DND-41 (cell line): Measurements from ENCODE around the gene GDNF.

Source experiments
- ATAC-seq: fragments of 200-7000 bp; cut with Tn5 transposase; 3 replicates; pipeline ENCODE4 v1.9.1; 2021; ENCODE audit warnings: low read depth; ENCODE audit not compliant: insufficient read depth
- DNase-seq: peaks from one replicate; pipeline ENCODE4 v3.0.0-alpha.2; 2020
- H2AFZ ChIP-seq: 2 replicates; pipeline ENCODE4 v1.6.0; 2012; ENCODE audit warnings: low read depth, low read length
- H3K27ac ChIP-seq: 2 replicates; pipeline ENCODE4 v1.5.1; 2012; ENCODE audit warnings: low read length, inconsistent platforms
- H3K27me3 ChIP-seq: fragments of 200-600 bp; sonication (generic); 2 replicates; pipeline ENCODE4 v1.6.0; 2012; ENCODE audit warnings: low read length, mild to moderate bottlenecking, inconsistent platforms; ENCODE audit not compliant: insufficient read depth, poor library complexity
- H3K36me3 ChIP-seq: 2 replicates; pipeline ENCODE4 v1.5.1; 2012; ENCODE audit warnings: low read length, inconsistent platforms; ENCODE audit not compliant: insufficient read depth
- H3K4me1 ChIP-seq: 2 replicates; pipeline ENCODE4 v1.5.1; 2012; ENCODE audit warnings: mild to moderate bottlenecking, low read length; ENCODE audit not compliant: insufficient read depth
- H3K4me2 ChIP-seq: 2 replicates; pipeline ENCODE4 v1.6.0; 2012; ENCODE audit warnings: mild to moderate bottlenecking, moderate library complexity, low read length, inconsistent platforms; ENCODE audit not compliant: insufficient read depth
- H3K4me3 ChIP-seq, 2 experiments: fragments of 200-600 bp in 1 of 2; shearing (Covaris generic) in 1 of 2; 2 replicates each; pipeline ENCODE4 v1.5.1; 2012 to 2016; ENCODE audit warnings: inconsistent platforms in 2 of 2, low read length in 2 of 2, mild to moderate bottlenecking in 2 of 2, low read depth in 1 of 2, moderate library complexity in 1 of 2
- H3K79me2 ChIP-seq: 2 replicates; pipeline ENCODE4 v1.6.0; 2012; ENCODE audit warnings: low read length, inconsistent platforms; ENCODE audit not compliant: insufficient read depth
- H3K9ac ChIP-seq: 2 replicates; pipeline ENCODE4 v1.6.0; 2012; ENCODE audit warnings: low read depth, mild to moderate bottlenecking, inconsistent platforms, low read length, moderate library complexity
- H3K9me3 ChIP-seq: 2 replicates; pipeline ENCODE4 v1.5.1; 2012; ENCODE audit warnings: low read length, moderate library complexity, mild to moderate bottlenecking, inconsistent platforms; ENCODE audit not compliant: insufficient read depth, severe bottlenecking
- H4K20me1 ChIP-seq: 2 replicates; pipeline ENCODE4 v1.6.0; 2012; ENCODE audit warnings: low read length; ENCODE audit not compliant: insufficient read depth
- CTCF ChIP-seq: IDR thresholded peaks from 2 replicates; pipeline ENCODE4 v1.5.1; 2012; ENCODE audit warnings: borderline replicate concordance, low read length, moderate library complexity, mild to moderate bottlenecking; ENCODE audit not compliant: poor library complexity, severe bottlenecking; ENCODE audit errors: extremely low read depth
- EZH2 ChIP-seq: IDR thresholded peaks from 3 replicates; pipeline ENCODE4 v1.6.1; 2012; ENCODE audit warnings: borderline replicate concordance, low read depth, mild to moderate bottlenecking, moderate library complexity, low read length, inconsistent platforms; ENCODE audit not compliant: severe bottlenecking

Gene GDNF

GRCh38 chr5:37769840-37770239 is 70.0 kb downstream of the GDNF start:
- Histone ChIP-seq H3K9ac (no peak overlapping the region), H3K9me3 (no peaks in the 10 kb centered on the region), H3K36me3 (no peaks in the 10 kb centered on the region), H3K27ac (no peak overlapping the region), H3K79me2 (no peaks in the 10 kb centered on the region), H3K4me1 (no peaks in the 10 kb centered on the region), H3K27me3 (no peaks in the 10 kb centered on the region), H2AFZ (no peak overlapping the region), H3K4me3 (no peak overlapping the region), H3K4me2 (no peak overlapping the region), H4K20me1 (no peaks in the 10 kb centered on the region)
- ATAC-seq: no peak
- no peak for TF ChIP-seq CTCF
- TF ChIP-seq EZH2: no peak
- no peak for DNase-seq

- Histone ChIP-seq H3K27me3 (no peaks in the 10 kb centered on the region), H4K20me1 (no peaks in the 10 kb centered on the region), H3K9me3 (no peaks in the 10 kb centered on the region), H3K4me2 (no peak overlapping the region), H3K9ac (no peak overlapping the region), H3K4me1 (no peaks in the 10 kb centered on the region), H3K36me3 (no peaks in the 10 kb centered on the region), H3K4me3 (no peak overlapping the region), H3K79me2 (no peaks in the 10 kb centered on the region), H3K27ac (no peak overlapping the region), H2AFZ (no peak overlapping the region)
- no peak for ATAC-seq
- DNase-seq: no peak
- TF ChIP-seq CTCF (no peak), EZH2 (no peak)
Measured at GRCh38 chr5:37769108-37769507, 70.7 kb downstream of the GDNF start.

- H4K20me1 ChIP-seq: no peaks in the 10 kb centered on the region
- no peaks in the 10 kb centered on the region for H3K79me2 ChIP-seq
- ATAC-seq (no peak), DNase-seq (no peak)
- H3K27ac ChIP-seq: no peak overlapping the region
- no peaks in the 10 kb centered on the region for H3K4me1 ChIP-seq
- H3K9me3 ChIP-seq: no peaks in the 10 kb centered on the region
- no peaks in the 10 kb centered on the region for H3K27me3 ChIP-seq
- H3K9ac ChIP-seq: no peak overlapping the region
- H3K4me2 ChIP-seq: no peak overlapping the region
- H3K36me3 ChIP-seq: no peaks in the 10 kb centered on the region
- H2AFZ ChIP-seq: no peak overlapping the region
- H3K4me3 ChIP-seq: no peak overlapping the region
- TF ChIP-seq EZH2: no peak
- TF ChIP-seq CTCF: no peak
Measured at GRCh38 chr5:37768371-37768770, 71.5 kb downstream of the GDNF start.

GRCh38 chr5:37767961-37768360 is 71.9 kb downstream of the GDNF start:
- DNase-seq (no peak), ATAC-seq (no peak)
- no peak overlapping the region for H2AFZ ChIP-seq
- no peak overlapping the region for H3K9ac ChIP-seq
- H3K4me1 ChIP-seq: no peaks in the 10 kb centered on the region
- H3K27ac ChIP-seq: no peak overlapping the region
- H3K4me3 ChIP-seq: no peak overlapping the region
- no peaks in the 10 kb centered on the region for H3K79me2 ChIP-seq
- no peaks in the 10 kb centered on the region for H3K9me3 ChIP-seq
- no peak overlapping the region for H3K4me2 ChIP-seq
- H3K27me3 ChIP-seq: no peaks in the 10 kb centered on the region
- H4K20me1 ChIP-seq: no peaks in the 10 kb centered on the region
- no peaks in the 10 kb centered on the region for H3K36me3 ChIP-seq
- no peak for TF ChIP-seq CTCF
- no peak for TF ChIP-seq EZH2
